ENCODE results near the gene TMEM167B. TPM values are rescaled to one million over a fixed set of nuclear protein-coding genes. Genes with fewer than 3 reads are reported as not detected.

TMEM167B gene
- total RNA-seq (2021; fragmentation: NEBNext Ultra II Directional; extraction: Animal tissue kit (Norgen Biotek cat#: 25700)): 14.2 and 14.8 TPM in 2 replicates
- 3.5 and 3.6 TPM in 2 replicates for polyA plus RNA-seq (2011; rRNA removed)
- polyA plus RNA-seq (2011; cell fraction: cytosol; rRNA removed): 6.5 TPM
- polyA plus RNA-seq (2011; cell fraction: nucleus; rRNA removed): 4.0 TPM
- 10.2 to 13.5 TPM (median 12.5 TPM) in 4 replicates for polyA plus RNA-seq (2012, experiment 1 of 2)
- 1.9 TPM for polyA plus RNA-seq (2012, experiment 2 of 2)
- 10.1 TPM for polyA plus RNA-seq (2013, experiment 1 of 2)
- 11.6 TPM for polyA plus RNA-seq (2013, experiment 2 of 2)
- polyA minus RNA-seq (2011; rRNA and poly(A)+ RNA removed): 9.6 and 10.8 TPM in 2 replicates
- 4.9 TPM for polyA minus RNA-seq (2011; cell fraction: cytosol; rRNA and poly(A)+ RNA removed)
- polyA minus RNA-seq (2011; cell fraction: nucleus; rRNA and poly(A)+ RNA removed): 4.3 TPM
- long read RNA-seq, experiment 1, transcript TMEM167B-201 (3 exons, 3,730 nt): major isoform, 9 of 18 reads
- long read RNA-seq, experiment 1, partial matches to known transcripts: 8 of 18 reads
- long read RNA-seq, experiment 1, other reads (novel, unspliced or antisense): 1 of 18 reads
- long read RNA-seq, experiment 2, transcript TMEM167B-201 (3 exons, 3,730 nt): major isoform, 8 of 17 reads
- long read RNA-seq, experiment 2, partial matches to known transcripts: 0 of 17 reads
- long read RNA-seq, experiment 2, other reads (novel, unspliced or antisense): 8 of 17 reads

GRCh38 chr1:109090196-109091077 is at the start of gene TMEM167B:
Gene TMEM167B, plus strand, starts transcription at chr1:109090764. Its CDS starts 109 bp downstream, at chr1:109090873.
- Histone ChIP-seq H3K4ac (replicated peaks; ENCODE audit: insufficient read length, low read depth, low read length) (no peak within 1 kb of the TSS), H2AK5ac (ENCODE audit: low read depth, low read length) (no peak within 1 kb of the TSS), H3K4me1 (replicated peaks in 1 of 4; ENCODE audit: control insufficient read depth in 3 of 4, insufficient read depth in 4 of 4, low read length in 3 of 4) (peaks cover 0 to 5% (median 0%) of the 10 kb centered on the region in 4 experiments; a peak in 2 of 7 replicates), H2BK120ac (replicated peaks; ENCODE audit: low read depth, low read length) (no peak within 1 kb of the TSS), H2AFZ (ENCODE audit: low read length) (peak within 1 kb of the TSS; percentile 82), H4K20me1 (replicated peaks in 1 of 2; ENCODE audit: control insufficient read depth in 1 of 2, insufficient read depth in 2 of 2, low read length in 2 of 2) (peaks cover 0 to 2% of the 10 kb centered on the region in 2 experiments), H2BK20ac (ENCODE audit: low read length) (no peak within 1 kb of the TSS; the same call in 1 of the 2 replicates), H3K27me3 (replicated peaks in 1 of 4; ENCODE audit: control insufficient read depth in 3 of 4, extremely low read depth in 1 of 4, insufficient read depth in 3 of 4, low read length in 3 of 4) (no peaks in the 10 kb centered on the region), H3K36me3 (ENCODE audit: control insufficient read depth in 2 of 4, insufficient read depth in 4 of 4, low read length in 3 of 4) (peaks cover 0 to 7% (median 2%) of the 10 kb centered on the region in 4 experiments; a peak in 3 of 8 replicates), H4K5ac (ENCODE audit: insufficient read length, low read depth, low read length) (peak within 1 kb of the TSS; percentile 91), H4K8ac (ENCODE audit: extremely low read depth, insufficient read depth, low read length) (peak within 1 kb of the TSS; percentile 75), H3K18ac (ENCODE audit: extremely low read depth, low read length) (peak within 1 kb of the TSS; percentile 71; the same call in 1 of the 2 replicates), H2BK15ac (ENCODE audit: low read length) (no peak within 1 kb of the TSS), H2BK5ac (ENCODE audit: low read depth, low read length) (no peak within 1 kb of the TSS; the same call in 1 of the 2 replicates), H3K79me1 (ENCODE audit: low read depth, low read length) (no peaks in the 10 kb centered on the region), H2BK12ac (ENCODE audit: low read depth, low read length) (0 out of 2 replicates have a peak within 1 kb of the TSS, but pooled peaks have one; percentile 7), H3K14ac (ENCODE audit: insufficient read length) (no peak within 1 kb of the TSS), H3K23ac (ENCODE audit: insufficient read length) (no peak within 1 kb of the TSS), H3K56ac (replicated peaks; ENCODE audit: insufficient read length, low read depth, low read length) (peak within 1 kb of the TSS; percentile 8), H3K9ac (replicated peaks in 1 of 4; ENCODE audit: extremely low read depth in 1 of 4, low read depth in 3 of 4, low read length in 3 of 4) (peak within 1 kb of the TSS; percentile 40 to 69 (median 64)), H3K9me3 (ENCODE audit: insufficient read depth in 2 of 2, low read depth in 1 of 2, low read length in 1 of 2) (no peaks in the 10 kb centered on the region), H3K79me2 (ENCODE audit: control insufficient read depth in 1 of 2, insufficient read depth in 2 of 2, low read length in 2 of 2) (peaks cover 0 to 16% of the 10 kb centered on the region in 2 experiments; a peak in 3 of 4 replicates), H3K23me2 (ENCODE audit: low read depth, low read length) (no peaks in the 10 kb centered on the region), H3K4me2 (ENCODE audit: insufficient read depth in 1 of 2, low read depth in 2 of 2, low read length in 2 of 2) (peak within 1 kb of the TSS; percentile 55 to 74), H3K4me3 (ENCODE audit: extremely low read depth in 1 of 4, insufficient read depth in 2 of 4, low read depth in 3 of 4, low read length in 4 of 4) (peak within 1 kb of the TSS; percentile 63 to 87 (median 76)), H3K27ac (ENCODE audit: low read depth, low read length) (peak within 1 kb of the TSS; percentile 60), H4K91ac (replicated peaks; ENCODE audit: insufficient read length, low read length) (no peak within 1 kb of the TSS)
- ChIA-PET CTCF (ENCODE audit: partially characterized antibody) (interaction anchor here (0.9 to 3.6 kb wide), 5 partner anchors 9 to 193 kb away, joined by 3 to 20 read pairs (median 3); no protein-coding TSS in a partner anchor), POLR2A (ENCODE audit: partially characterized antibody) (interaction anchor here (0.7 to 11.9 kb wide), 10 partner anchors 8 to 124 kb away, joined by 3 to 99 read pairs (median 4); partner anchors contain the start of gene TAF13)
- DNase-seq (ENCODE audit: low read depth in 1 of 2, low spot score in 2 of 2): peak; percentile 78 to 89
- FAIRE-seq: no peak
- WGBS, 2 experiments (ENCODE audit: extremely low coverage in 1 of 2, insufficient coverage in 1 of 2, insufficient read length in 1 of 2, insufficient replicate concordance in 2 of 2, low coverage in 1 of 2, low lambda C conversion rate in 2 of 2, missing lambda C conversion rate in 1 of 2): 19% methylated on average over 53 of the region's 67 CpGs; no CpG with 5 or more reads in 1 of the 2 experiments
- peak; percentile 54; the same call in 1 of the 2 replicates for TF ChIP-seq TEAD4 (IDR thresholded peaks at IDR 0.05; ENCODE audit: low read depth, low read length)
- no peak for TF ChIP-seq CHD1 (IDR thresholded peaks at IDR 0.05; ENCODE audit: low read depth, low read length)
- TF ChIP-seq EGR1 (IDR thresholded peaks at IDR 0.05; ENCODE audit: borderline replicate concordance, low read depth, low read length): peak; percentile 52; the same call in 1 of the 2 replicates
- no peak for TF ChIP-seq SP4 (IDR thresholded peaks at IDR 0.05; ENCODE audit: low read length)
- peak; percentile 83 for TF ChIP-seq E2F6 (IDR thresholded peaks at IDR 0.05)
- peak in 1 of 2 experiments; percentile 74; a peak in 2 of 3 replicates for TF ChIP-seq POLR2A (IDR thresholded peaks at IDR 0.05; ENCODE audit: control extremely low read depth in 1 of 2, low read depth in 2 of 2, low read length in 2 of 2)
- TF ChIP-seq TAF1 (IDR thresholded peaks at IDR 0.05; ENCODE audit: low read depth, low read length): peak; percentile 61; the same call in 1 of the 2 replicates

Measured in H1 (cell line).